Stimulated activated CD4-positive, alpha-beta T cell treated with anti-CD3 and anti-CD28 coated beads, Interleukin-2, amount 100 ng/mL, for 4 hours (primary cell): ENCODE measurements around the gene FUT7.
A peak's percentile ranks its signal among the peaks of the same experiment; 100 is the strongest.
"Not testable (repeated sequence)": the region's sequence is repeated elsewhere in the genome, so short reads cannot be mapped to it uniquely, and the experiment has no call there.

Experiments
- DNase-seq: peaks from one replicate; pipeline ENCODE4 v3.0.0-alpha.2; 2020; ENCODE audit warnings: low read depth

Gene FUT7

GRCh38 chr9:137066096-137066861, 34.4 kb upstream of the FUT7 start:
- no peak for DNase-seq

GRCh38 chr9:137065336-137065967, 33.6 kb upstream of the FUT7 start:
- DNase-seq = no peak

- DNase-seq = no peak
Measured at GRCh38 chr9:137064880-137065164, 32.9 kb upstream of the FUT7 start.

DNA sequence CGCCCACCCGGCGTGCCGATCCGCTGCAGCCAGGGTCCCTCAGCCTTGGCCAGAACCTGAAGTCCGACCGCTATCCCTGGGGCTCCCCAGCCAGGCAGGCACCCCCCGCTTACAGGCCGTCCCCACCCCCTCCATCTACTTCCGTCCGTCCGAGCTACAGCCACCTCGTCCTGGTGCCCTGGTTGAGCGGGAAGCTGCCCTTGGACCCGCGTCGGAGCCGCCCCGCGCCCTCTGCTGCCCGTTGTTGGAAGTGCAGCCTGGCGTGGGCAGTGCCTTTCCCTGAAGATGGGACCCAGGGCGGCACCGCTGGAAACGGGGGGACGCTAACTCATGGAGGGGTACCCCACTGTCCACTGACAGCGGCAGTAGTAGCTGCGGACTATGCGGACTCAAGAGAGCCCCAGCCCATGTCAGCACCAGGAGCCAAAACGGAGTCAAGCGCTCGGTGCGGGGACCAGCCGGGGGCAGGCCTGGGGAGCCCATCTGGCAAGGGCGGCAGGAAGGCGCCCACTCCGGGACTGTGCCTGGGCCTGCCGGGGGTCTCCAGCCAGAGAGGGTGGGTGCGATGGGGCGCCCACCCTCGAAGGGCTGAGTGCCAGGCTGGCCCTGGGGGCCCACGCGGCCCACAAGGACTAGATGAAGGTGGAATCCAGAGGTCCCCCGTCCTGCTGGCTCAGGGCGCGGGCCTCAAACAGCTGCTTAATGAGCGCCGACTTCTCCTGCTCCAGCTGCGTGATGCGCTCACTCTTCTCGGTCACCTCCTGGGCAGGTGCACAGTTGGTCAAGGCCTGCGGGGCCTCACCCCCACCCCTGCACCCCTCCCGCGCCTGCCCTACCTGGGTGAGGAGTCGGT, 32.4 kb upstream of the FUT7 start:
- peak; percentile 35 for DNase-seq

DNA sequence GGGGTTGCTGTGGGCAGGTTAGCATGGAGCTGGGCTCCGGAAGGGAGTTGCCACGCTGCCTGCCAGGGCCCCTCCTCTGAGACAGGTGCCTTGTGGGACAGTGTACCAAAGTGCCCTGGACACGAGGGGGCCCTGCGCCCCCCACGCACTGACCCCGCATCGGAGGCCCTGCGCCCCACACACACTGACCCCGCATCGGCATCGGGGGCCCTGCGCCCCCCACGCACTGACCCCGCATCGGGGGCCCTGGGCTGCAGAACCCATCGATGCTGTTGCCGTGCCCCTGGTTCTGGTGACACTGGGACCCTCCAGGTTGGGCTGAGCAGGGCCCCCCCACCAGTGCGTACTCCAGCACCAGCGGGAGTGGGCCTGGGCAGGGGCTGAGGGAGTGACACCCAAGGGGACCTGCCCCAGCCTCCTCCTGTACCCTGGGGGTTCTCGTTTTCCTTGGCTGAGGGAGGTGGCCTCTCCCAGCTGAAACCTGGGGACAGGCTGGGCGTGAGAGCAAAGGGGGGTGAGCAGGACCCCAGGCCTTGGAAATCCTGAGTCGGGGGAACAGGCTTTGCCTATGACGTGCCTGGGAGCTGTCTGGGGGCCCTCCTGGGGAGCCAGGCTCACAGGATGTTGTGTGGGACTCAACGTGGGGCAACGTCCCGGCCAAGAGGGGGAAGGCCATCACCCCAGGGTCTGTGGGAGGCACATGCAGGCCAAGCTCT, 31.6 kb upstream of the FUT7 start:
- no peak for DNase-seq

GRCh38 chr9:137062798-137063197, 30.9 kb upstream of the FUT7 start:
- not testable (repeated sequence) for DNase-seq

- no peak for DNase-seq
Measured at GRCh38 chr9:137062384-137062783, 30.5 kb upstream of the FUT7 start.

DNA sequence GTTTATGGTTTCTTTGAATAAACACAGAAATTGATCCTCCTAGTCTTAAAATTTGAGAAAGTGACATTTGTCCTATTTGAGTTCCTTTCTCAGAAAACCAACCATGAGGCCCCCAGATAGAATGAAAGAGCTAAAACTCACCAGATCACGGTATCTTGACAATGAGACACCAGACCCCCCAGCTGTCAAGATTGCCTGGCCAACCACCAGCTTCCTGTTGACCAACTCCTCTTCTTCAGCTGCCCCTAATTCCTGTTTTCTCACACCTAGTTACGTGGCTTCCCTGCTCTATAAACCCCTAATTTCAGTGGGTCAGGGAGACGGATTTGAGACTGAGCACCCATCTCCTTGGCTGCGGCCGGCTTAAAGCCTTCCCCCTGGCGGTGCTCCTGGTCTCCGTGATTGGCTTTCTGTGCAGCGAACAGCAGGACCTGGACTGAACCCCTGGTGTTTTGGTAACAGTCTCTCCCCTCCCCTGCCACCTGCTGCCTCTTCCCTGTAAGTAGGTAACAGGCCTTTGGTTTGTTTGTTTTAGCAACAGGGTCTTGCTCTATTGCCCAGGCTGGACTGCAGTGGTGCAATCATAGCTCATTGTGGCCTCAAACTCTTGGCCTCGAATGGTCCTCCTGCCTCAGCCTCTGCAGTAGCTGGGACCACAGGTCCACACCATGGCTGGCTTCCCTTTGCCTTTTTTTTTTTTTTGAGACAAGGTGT, 26.8 kb upstream of the FUT7 start:
- DNase-seq = no peak

DNA sequence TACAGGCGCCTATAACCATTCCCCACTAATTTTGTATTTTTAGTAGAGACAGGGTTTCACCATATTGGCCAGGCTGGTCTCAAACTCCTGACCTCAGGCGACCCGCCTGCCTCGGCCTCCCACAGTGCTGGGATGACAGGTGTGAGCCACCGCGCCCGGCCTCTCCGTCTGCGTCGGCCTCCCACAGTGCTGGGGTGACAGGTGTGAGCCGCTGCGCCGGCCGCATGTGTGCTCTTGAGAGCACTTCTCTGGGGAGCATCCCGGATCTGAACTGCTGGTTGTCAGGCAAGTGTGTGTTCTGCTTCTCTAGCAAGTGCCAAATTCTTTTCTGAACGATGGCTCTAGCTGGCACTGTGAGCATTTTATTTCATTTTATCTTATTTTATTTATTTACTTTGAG, 25.7 kb upstream of the FUT7 start:
- DNase-seq = no peak

GRCh38 chr9:137056739-137057415, 25.0 kb upstream of the FUT7 start:
- no peak for DNase-seq

GRCh38 chr9:137055385-137056364, 23.8 kb upstream of the FUT7 start:
- no peak for DNase-seq

- DNase-seq = no peak
Measured at GRCh38 chr9:137054932-137055384, 23.1 kb upstream of the FUT7 start.

GRCh38 chr9:137053944-137054931, 22.4 kb upstream of the FUT7 start, which contains the start of gene ENTPD2:
Gene ENTPD2, minus strand, starts transcription at chr9:137054061. Its CDS starts 64 bp downstream, at chr9:137053997.
- DNase-seq = peak; percentile 51

DNA sequence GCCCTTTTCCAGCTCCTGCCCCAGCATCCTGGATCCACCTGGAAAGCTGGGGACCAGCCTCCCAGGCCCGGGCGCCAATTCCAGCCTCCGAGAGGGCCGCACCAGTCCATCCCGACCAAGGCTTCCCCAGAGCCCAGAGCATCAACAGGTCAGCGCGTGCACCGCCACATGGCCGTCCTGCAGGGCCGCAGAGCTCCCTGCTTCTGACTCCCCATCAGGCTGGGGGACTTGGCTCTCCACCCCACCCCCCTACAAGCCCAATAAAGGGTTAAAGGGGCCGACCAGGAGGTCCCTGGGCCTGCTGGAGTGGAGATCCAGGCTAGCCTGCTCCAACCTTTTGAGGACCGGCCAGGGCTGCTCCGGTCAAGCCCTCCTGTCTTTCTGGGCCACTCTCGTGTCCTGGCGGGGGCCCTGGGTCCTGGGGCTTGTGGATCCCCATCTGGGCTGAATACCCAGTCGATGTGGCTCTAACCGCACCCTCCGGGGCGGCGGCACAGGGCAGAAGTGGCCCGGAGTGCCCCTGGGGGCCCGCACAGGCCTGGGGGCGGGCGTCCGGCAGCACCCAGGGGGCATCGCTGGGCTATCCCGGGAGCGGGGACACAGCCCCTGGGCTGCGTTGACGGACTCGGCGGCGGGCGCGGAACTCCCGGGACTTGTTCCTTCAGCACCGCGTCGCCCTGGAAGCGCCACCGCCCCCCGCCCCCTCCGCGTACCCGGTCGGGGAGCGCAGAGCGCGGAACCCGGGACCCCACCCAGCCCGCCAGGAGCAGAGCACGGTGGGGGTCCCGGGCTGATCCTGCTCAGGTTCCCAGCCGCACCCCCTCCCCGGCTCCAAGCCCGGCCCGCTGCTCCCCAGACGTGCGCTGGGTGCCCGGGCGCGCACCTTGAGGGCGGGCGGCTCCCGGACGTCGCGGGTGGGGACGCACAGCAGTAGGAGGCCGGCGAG, 21.4 kb upstream of the FUT7 start:
- DNase-seq = no peak

DNA sequence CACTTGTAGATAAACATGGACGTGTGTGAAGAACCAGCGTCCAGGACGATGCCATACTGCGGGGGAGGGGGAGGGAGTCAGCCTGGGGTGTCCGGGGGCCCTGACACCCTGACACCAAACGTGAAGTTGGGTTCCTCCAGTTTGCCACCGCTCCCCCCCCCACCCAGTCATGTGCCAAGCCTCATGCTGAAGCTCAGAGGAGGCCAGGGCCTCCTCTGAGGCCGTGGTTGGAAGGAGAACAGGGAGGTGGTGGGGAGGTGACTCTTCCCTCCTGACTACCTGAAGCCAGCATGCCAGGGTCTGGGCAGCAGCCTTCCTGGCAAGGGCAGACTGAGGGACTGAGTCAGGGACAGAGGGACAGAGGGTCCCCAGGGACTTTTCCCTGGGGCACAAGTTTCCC, 20.4 kb upstream of the FUT7 start:
- DNase-seq = no peak

GRCh38 chr9:137051145-137051724, 19.3 kb upstream of the FUT7 start:
- no peak for DNase-seq

DNA sequence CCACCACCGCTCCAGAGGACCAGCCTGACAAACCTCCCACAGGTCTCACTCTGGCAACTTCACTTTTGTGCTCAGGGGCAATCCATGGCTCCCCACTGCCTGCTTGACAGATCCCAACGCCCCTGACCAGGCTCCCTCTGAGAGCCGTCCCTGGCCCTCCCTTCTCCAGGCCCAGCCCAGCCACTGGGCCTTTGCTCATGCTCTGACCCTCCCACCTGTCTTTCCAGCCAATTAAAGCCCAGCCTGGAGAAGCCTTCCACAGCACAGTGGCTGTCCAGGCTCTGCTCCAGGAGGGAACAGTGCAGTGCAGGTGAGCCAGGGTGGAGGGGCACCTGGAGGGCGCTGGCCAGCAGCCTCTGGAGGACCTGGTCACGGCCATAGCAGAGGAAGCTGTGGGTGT, 18.7 kb upstream of the FUT7 start:
- no peak for DNase-seq
